Nephron progenitor cell (in vitro differentiated cells): ENCODE data around the gene ATP5F1B.
A peak's percentile ranks its signal among the peaks of the same experiment; 100 is the strongest.

ENCODE experiments used
- DNase-seq: peaks from one replicate; pipeline ENCODE4 v3.0.0; 2021
- H3K27ac Mint-ChIP-seq: 2 replicates; pipeline ENCODE4 v1.8.0; 2021; ENCODE audit warnings: mild to moderate bottlenecking, moderate library complexity, mixed read lengths
- H3K27me3 Mint-ChIP-seq: 2 replicates; pipeline ENCODE4 v1.8.0; 2021; ENCODE audit warnings: mild to moderate bottlenecking, low read depth, mixed read lengths; ENCODE audit not compliant: poor library complexity
- H3K36me3 Mint-ChIP-seq: 2 replicates; pipeline ENCODE4 v1.8.0; 2021; ENCODE audit warnings: low read depth, mixed read lengths
- H3K4me1 Mint-ChIP-seq: 2 replicates; pipeline ENCODE4 v1.8.0; 2021; ENCODE audit warnings: mixed read lengths
- H3K4me3 Mint-ChIP-seq: 2 replicates; pipeline ENCODE4 v1.8.0; 2021; ENCODE audit warnings: mild to moderate bottlenecking, moderate library complexity, mixed read lengths
- H3K9me3 Mint-ChIP-seq: 2 replicates; pipeline ENCODE4 v1.8.0; 2021; ENCODE audit warnings: mild to moderate bottlenecking, moderate library complexity, mixed read lengths
- TF ChIP-seq, protein P1 (sequence below): fragments of 200-600 bp; sonication (generic); IDR thresholded peaks from 2 replicates; pipeline ENCODE4 v1.5.0; 2021; ENCODE audit warnings: antibody characterized with exemption

The ATP5F1B gene

DNA sequence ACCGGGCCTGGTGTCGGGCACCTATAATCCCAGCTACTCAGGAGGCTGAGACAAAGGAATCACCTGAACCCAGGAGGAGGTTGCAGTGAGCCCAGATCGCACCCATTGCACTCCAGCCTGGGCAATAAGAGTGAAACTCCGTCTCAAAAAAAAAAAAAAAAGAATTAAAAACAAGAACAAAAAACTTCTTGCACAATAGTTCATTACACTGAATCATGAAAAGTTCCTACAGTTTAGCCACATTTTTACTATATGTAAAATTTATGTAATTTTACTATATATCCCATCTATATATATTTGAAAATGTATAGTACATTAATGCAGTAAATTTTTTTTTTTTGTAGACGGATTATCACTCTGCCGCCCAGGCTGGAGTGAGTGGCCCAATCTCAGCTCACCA is 4.6 kb downstream of the ATP5F1B start:
- H3K27ac Mint-ChIP-seq: peak overlapping the region; percentile 54
- no peak overlapping the region for H3K4me3 Mint-ChIP-seq
- DNase-seq: no peak
- H3K36me3 Mint-ChIP-seq: peaks cover 62% of the 10 kb centered on the region
- H3K4me1 Mint-ChIP-seq: peaks cover 43% of the 10 kb centered on the region
- H3K9me3 Mint-ChIP-seq: peaks cover 2% of the 10 kb centered on the region
- TF ChIP-seq, protein P1, sequence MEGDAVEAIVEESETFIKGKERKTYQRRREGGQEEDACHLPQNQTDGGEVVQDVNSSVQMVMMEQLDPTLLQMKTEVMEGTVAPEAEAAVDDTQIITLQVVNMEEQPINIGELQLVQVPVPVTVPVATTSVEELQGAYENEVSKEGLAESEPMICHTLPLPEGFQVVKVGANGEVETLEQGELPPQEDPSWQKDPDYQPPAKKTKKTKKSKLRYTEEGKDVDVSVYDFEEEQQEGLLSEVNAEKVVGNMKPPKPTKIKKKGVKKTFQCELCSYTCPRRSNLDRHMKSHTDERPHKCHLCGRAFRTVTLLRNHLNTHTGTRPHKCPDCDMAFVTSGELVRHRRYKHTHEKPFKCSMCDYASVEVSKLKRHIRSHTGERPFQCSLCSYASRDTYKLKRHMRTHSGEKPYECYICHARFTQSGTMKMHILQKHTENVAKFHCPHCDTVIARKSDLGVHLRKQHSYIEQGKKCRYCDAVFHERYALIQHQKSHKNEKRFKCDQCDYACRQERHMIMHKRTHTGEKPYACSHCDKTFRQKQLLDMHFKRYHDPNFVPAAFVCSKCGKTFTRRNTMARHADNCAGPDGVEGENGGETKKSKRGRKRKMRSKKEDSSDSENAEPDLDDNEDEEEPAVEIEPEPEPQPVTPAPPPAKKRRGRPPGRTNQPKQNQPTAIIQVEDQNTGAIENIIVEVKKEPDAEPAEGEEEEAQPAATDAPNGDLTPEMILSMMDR: no peak
- H3K27me3 Mint-ChIP-seq: peaks cover 5% of the 10 kb centered on the region

DNA sequence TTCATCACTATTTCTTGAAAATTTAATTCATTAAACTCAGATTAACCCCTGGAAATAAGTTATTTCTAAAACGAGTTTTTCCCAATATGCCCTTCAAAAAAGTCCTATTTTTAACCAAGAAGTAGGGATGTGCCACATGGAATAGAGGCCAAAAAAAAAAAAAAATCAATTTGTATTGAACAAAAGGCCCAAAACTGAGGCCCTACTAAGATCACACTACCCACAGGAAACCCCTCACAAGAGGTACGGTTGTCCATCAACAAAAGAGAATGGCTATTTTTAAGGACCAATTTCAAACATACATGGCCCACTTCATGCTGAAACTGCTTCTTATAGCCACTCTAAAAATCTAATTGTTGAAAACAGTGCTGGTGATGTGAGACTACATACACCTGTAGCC is 8.2 kb downstream of the ATP5F1B start:
- H3K4me1 Mint-ChIP-seq: peaks cover 57% of the 10 kb centered on the region
- TF ChIP-seq, protein P1: no peak

DNA sequence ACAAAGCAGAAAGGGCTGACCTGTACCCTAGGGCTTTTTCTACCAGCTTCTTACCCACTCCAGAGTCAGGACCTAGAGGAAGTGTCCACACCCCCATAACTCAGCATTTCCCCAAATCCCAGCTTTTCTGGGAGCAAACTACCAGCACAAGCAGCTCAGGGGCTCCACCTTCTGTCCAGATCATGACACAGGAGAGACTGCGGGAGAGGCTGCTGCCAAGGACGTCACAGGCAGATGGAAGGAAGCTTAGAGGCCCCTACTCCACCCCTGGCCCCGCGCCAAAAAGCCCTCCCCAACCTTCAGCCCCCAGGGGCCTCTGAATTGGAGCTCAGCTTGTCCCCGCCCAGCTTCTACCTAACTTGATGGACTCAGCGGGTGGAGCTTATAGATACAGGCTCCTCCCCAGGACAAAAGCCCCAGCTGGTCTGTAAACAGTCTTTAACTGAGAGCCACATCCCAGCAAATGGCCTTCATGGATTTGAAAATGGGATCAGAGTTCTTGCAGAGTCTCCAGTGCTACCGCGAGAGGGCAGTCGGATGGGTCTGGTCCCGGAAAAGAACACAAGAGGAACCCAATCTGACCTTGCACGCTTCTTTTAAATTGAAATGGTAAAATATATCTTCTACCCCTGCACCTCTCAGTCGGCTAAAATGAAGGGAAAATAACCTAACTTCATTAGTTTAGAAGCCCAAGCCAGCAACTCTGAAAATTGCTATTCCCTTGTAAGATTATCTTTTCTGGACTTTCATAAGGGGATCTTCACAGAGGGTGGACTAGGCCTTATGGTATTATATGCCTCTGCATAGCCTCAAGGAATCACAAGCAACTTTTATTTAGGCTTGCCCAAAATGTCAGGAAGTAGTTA is 8.9 kb downstream of the ATP5F1B start:
- H3K4me3 Mint-ChIP-seq: peak overlapping the region; percentile 96
- no peaks in the 10 kb centered on the region for H3K9me3 Mint-ChIP-seq
- H3K36me3 Mint-ChIP-seq: peaks cover 35% of the 10 kb centered on the region
- peak overlapping the region; percentile 99 for H3K27ac Mint-ChIP-seq
- peaks cover 5% of the 10 kb centered on the region for H3K27me3 Mint-ChIP-seq
- peak; percentile 96 for DNase-seq
- TF ChIP-seq, protein P1: peak; percentile 49
- peaks cover 64% of the 10 kb centered on the region for H3K4me1 Mint-ChIP-seq

More for the DNA sequence above, 8.2 kb downstream of the ATP5F1B start:
- peaks cover 43% of the 10 kb centered on the region for H3K36me3 Mint-ChIP-seq
- H3K27ac Mint-ChIP-seq: peak overlapping the region; percentile 99
- H3K4me3 Mint-ChIP-seq: peak overlapping the region; percentile 20
- H3K9me3 Mint-ChIP-seq: no peaks in the 10 kb centered on the region
- DNase-seq: no peak
- peaks cover 5% of the 10 kb centered on the region for H3K27me3 Mint-ChIP-seq

DNA sequence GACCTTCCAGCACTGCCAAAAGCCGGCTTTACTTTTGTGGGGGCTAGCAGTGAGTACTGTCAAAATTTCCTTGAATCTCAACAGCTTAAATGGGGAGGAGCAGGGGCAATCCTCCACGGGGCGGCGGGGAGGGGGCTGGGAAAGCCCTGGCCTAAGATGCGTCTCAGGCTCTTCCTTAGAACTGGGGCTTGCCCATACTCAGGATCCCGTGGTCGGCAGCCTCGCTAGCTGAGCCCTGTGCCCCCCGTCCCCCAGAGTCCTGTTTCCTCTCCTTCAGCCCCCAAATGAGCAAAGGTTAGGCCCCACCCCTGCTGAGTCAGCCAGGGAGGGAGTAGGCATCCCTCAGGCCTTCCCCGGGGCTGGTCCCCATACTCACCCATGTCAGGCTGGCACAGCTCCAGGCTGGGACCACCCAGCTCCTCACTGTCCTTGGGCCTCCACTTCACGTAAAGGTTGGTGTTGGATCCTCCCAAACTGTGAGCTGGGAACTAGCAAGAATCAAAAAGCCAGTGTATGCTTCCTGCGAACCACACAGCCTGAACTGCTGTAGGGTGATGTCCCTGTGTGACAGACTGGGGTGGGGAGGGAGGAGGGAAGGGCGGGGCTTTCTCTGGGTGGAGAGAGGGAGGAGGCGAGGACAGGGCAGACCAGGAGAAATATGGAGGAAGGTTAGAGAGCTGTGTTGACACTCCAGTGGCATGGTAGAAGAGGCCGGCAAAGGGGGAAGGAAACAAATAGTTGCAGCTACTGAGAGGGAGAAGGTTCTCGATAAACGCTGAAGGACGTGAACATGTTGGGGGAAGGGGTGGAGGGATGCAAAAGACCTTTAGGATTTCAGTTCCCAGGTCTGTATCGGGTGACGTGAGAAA is 9.7 kb downstream of the ATP5F1B start:
- TF ChIP-seq, protein P1: no peak
- Mint-ChIP-seq H3K36me3 (peaks cover 33% of the 10 kb centered on the region), H3K4me3 (peak overlapping the region; percentile 96), H3K27me3 (peaks cover 5% of the 10 kb centered on the region), H3K9me3 (no peaks in the 10 kb centered on the region), H3K27ac (peak overlapping the region; percentile 99), H3K4me1 (peaks cover 73% of the 10 kb centered on the region)
- DNase-seq: peak; percentile 76

DNA sequence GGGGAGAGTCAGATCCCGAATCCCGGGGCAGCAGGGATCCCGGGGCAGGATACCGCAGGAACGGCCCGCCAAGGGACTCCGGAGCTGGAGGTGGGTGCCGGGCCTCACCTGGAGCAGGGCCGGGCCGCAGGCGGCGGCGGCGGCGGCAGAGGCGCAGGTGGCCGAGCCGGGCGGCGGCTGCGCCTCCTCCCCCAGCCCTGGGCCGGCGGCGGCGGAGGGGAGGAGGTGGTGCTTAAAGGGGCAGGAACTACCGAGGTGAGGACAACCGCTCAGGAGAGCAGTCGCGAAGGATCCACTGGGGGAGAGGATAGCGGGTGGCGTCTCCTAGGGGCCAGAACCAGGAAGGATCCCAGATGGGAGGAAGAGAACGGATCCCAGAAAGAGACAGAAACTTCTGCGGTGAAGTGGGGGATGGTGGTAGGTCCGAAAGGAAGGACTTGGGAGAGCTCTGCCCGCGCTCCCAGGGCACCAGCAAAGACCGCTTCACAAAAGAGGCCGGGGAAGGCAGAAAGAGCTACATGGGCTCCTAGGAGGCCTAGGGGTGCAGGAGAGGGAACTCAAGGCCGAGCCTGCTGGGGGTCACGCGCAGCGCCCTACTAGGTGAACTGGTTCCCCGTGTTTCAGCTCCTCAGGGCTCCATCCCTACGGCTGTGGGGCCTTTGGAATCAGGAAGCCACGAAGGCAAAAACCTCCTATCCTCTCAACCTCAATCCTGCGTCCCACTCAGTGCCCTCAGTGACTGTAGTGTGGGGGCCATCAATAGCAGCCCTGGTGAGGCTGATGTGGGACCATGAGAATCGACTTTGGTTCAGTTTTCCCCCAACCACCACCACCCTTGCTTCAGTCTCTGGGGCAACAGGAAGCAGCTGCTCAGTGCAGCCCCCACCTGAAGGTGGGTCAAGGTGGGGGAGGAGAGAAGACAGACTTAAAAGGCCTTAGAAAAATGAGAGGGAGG is 10.7 kb downstream of the ATP5F1B start:
- TF ChIP-seq, protein P1: peak; percentile 31

More for the DNA sequence above, 10.7 kb downstream of the ATP5F1B start:
- DNase-seq: peak; percentile 72
- Mint-ChIP-seq H3K4me1 (peaks cover 82% of the 10 kb centered on the region), H3K27me3 (peaks cover 5% of the 10 kb centered on the region), H3K36me3 (peaks cover 26% of the 10 kb centered on the region), H3K27ac (peak overlapping the region; percentile 99), H3K9me3 (no peaks in the 10 kb centered on the region), H3K4me3 (peak overlapping the region; percentile 96)
